HFFc6 (cell line): Measurements from ENCODE around the gene PRKCE. TPM values are rescaled to one million over a fixed set of nuclear protein-coding genes. Genes with fewer than 3 reads are reported as not detected.
"Not testable (repeated sequence)": the region's sequence is repeated elsewhere in the genome, so short reads cannot be mapped to it uniquely, and the experiment has no call there.

Experiments
- DNase-seq: peaks from one replicate; pipeline ENCODE4 v3.0.0-alpha.2; 2018
- H3K27ac Mint-ChIP-seq: 2 replicates; pipeline ENCODE4 v1.8.0; 2020; ENCODE audit warnings: mild to moderate bottlenecking, mixed read lengths
- H3K27me3 Mint-ChIP-seq: 2 replicates; pipeline ENCODE4 v1.8.0; 2021; ENCODE audit warnings: mild to moderate bottlenecking, moderate library complexity, mixed read lengths; ENCODE audit not compliant: insufficient read depth
- H3K36me3 Mint-ChIP-seq: 2 replicates; pipeline ENCODE4 v1.8.0; 2021; ENCODE audit warnings: low read depth, mixed read lengths
- H3K4me1 Mint-ChIP-seq: 2 replicates; pipeline ENCODE4 v1.8.0; 2020; ENCODE audit warnings: low read depth, mixed read lengths
- H3K4me3 Mint-ChIP-seq: 2 replicates; pipeline ENCODE4 v1.8.0; 2020; ENCODE audit warnings: mild to moderate bottlenecking, moderate library complexity, mixed read lengths
- H3K9me3 Mint-ChIP-seq: 2 replicates; pipeline ENCODE4 v1.8.0; 2020; ENCODE audit warnings: mild to moderate bottlenecking, mixed read lengths
- total RNA-seq, 6 experiments: library from RNA; stranded (reverse); fragmentation: NEBNext Ultra II Directional; extraction: Animal tissue kit (Norgen Biotek cat#: 25700); gene quantifications; 2 replicates in 1 of 6; 3 replicates in 5 of 6; pipeline ENCODE4 v1.2.3, GENCODE V29; 2021
- TF ChIP-seq, protein P1 (sequence below): fragments of 200-600 bp; sonication (generic); IDR thresholded peaks from 2 replicates; pipeline ENCODE4 v1.5.0; 2021; ENCODE audit warnings: antibody characterized with exemption, mild to moderate bottlenecking

The PRKCE gene
- total RNA-seq, 6 experiments from 2014 or later = 10.8 to 13.7 (median 12.0) TPM

DNA sequence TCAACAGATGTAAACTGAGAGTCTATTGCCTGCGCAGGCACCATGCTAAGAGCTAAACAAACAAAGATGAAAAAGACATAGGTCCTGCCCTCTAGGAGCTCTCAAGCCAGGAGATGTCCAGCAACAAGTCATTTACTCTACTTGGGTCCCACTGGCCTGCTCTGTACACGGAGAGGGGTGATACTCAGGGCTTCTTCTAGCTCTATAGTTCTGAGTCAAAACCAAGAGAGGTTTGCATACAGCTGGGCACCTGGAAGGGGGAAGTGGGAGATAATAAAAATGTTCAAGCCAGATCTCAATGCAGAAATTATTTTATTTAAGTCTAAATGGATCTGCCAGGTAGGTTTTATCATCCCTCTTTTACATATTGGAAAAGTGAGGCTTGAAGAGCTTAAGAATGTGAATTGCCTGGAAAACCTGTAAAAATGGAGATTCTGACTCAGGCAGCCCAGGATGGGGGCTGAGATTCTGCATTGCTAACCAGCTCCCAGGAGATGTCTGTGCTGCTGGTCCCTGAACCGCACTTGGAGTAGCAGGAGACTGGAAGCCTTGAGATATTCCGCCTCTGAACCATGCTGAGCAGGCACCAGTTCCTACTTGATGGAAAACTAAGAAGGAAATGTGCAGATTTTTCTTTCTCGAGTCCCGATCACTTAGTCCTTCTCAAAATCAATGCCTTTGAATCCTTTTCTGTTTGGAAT is 201.1 kb downstream of the PRKCE start:
- Mint-ChIP-seq H3K36me3 (peaks cover 24% of the 10 kb centered on the region), H3K27me3 (peaks cover 2% of the 10 kb centered on the region; the same call in 1 of the 2 replicates), H3K27ac (no peak overlapping the region), H3K9me3 (peaks cover 18% of the 10 kb centered on the region), H3K4me1 (peaks cover 66% of the 10 kb centered on the region), H3K4me3 (no peak overlapping the region)
- TF ChIP-seq, protein P1, sequence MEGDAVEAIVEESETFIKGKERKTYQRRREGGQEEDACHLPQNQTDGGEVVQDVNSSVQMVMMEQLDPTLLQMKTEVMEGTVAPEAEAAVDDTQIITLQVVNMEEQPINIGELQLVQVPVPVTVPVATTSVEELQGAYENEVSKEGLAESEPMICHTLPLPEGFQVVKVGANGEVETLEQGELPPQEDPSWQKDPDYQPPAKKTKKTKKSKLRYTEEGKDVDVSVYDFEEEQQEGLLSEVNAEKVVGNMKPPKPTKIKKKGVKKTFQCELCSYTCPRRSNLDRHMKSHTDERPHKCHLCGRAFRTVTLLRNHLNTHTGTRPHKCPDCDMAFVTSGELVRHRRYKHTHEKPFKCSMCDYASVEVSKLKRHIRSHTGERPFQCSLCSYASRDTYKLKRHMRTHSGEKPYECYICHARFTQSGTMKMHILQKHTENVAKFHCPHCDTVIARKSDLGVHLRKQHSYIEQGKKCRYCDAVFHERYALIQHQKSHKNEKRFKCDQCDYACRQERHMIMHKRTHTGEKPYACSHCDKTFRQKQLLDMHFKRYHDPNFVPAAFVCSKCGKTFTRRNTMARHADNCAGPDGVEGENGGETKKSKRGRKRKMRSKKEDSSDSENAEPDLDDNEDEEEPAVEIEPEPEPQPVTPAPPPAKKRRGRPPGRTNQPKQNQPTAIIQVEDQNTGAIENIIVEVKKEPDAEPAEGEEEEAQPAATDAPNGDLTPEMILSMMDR = no peak
- DNase-seq = no peak

DNA sequence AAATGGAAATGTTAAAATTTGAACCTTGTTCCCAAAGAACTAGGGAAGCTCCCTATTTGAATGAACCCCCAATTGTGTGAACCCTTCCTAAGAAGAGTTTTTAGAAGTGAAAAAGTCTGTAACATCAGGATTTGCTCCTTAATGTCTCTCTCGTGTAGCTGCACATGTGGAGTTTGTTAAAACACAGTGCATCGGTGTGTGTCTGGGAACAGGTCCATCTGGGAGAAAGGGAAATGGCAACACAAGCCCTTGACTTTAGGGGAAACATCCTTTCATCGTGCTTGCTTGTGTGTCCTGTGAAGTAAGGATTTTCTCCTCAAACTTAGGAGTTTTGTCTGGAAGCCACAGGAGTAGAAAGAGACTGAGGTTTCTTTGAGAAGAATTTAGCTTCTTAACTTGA is 203.9 kb downstream of the PRKCE start:
- H3K27ac Mint-ChIP-seq = no peak overlapping the region

DNA sequence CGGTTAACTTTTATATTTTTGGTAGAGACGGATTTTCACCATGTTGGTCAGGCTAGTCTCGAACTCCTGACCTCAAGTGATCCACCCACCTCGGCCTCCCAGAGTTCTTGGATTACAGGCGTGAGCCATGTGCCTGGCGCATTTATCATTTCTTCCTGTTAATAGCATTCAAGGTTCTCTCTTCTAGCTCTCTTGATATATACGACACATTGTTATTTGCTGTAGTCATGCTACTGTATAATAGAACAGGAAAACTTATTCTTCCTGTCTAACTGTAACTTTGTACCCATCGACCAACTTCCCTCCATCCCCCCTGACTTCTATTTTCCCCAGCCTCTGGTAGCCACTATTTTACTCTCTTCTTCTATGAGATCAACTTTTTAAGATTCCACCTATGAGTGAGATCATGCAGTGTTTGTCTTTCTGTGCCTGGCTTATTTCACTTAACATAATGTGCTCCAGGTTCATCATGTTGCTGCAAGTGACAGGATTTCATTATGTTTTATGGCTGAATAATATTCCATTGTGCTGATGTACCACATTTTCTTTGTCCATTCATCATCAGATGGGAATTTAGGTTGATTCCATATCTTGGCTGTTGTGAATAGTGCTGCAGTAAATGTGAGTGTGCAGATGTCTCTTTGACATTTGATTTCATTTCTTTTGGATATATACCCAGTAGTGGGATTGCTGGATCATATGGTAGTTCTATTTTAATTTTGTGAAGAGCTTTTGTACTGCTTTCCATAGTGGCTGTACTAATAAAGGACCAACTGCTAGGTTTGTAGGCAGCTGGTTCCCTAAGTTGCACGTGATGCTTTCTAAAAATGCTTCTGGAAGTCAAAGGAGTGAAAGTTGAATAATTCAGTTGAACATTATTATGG is 205.2 kb downstream of the PRKCE start:
- H3K27ac Mint-ChIP-seq = no peak overlapping the region
- peaks cover 2% of the 10 kb centered on the region; the same call in 1 of the 2 replicates for H3K27me3 Mint-ChIP-seq
- H3K9me3 Mint-ChIP-seq = peaks cover 4% of the 10 kb centered on the region; the same call in 1 of the 2 replicates
- no peak overlapping the region for H3K4me3 Mint-ChIP-seq
- H3K4me1 Mint-ChIP-seq = peaks cover 53% of the 10 kb centered on the region
- peaks cover 8% of the 10 kb centered on the region; the same call in 1 of the 2 replicates for H3K36me3 Mint-ChIP-seq
- DNase-seq = no peak
- TF ChIP-seq, protein P1 = no peak

More for the DNA sequence above, 203.9 kb downstream of the PRKCE start:
- Mint-ChIP-seq H3K27me3 (no peaks in the 10 kb centered on the region), H3K4me1 (peaks cover 56% of the 10 kb centered on the region), H3K9me3 (peaks cover 13% of the 10 kb centered on the region), H3K4me3 (no peak overlapping the region), H3K36me3 (peaks cover 19% of the 10 kb centered on the region)
- TF ChIP-seq, protein P1 = no peak
- DNase-seq = no peak

DNA sequence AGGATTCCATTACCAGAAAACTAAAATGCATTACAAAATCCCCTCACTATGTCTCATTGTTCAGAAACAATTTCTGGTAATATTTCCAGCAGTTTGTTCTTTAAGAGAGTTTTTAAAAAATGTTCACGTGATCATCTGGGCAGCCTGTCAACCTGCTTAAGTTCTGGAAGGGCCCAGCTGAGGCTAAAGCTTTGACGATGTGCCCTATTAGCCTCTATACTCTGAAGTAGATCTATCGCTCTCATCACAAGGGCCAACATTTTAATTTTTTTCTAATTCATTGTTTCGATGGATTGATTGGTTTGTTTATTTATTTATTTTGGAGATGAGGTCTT is 205.8 kb downstream of the PRKCE start:
- H3K27me3 Mint-ChIP-seq = peaks cover 2% of the 10 kb centered on the region; the same call in 1 of the 2 replicates
- no peak overlapping the region for H3K27ac Mint-ChIP-seq
- H3K4me1 Mint-ChIP-seq = peaks cover 47% of the 10 kb centered on the region
- TF ChIP-seq, protein P1 = no peak
- DNase-seq = no peak
- H3K9me3 Mint-ChIP-seq = peaks cover 4% of the 10 kb centered on the region; the same call in 1 of the 2 replicates
- H3K36me3 Mint-ChIP-seq = peaks cover 8% of the 10 kb centered on the region; the same call in 1 of the 2 replicates
- no peak overlapping the region for H3K4me3 Mint-ChIP-seq

DNA sequence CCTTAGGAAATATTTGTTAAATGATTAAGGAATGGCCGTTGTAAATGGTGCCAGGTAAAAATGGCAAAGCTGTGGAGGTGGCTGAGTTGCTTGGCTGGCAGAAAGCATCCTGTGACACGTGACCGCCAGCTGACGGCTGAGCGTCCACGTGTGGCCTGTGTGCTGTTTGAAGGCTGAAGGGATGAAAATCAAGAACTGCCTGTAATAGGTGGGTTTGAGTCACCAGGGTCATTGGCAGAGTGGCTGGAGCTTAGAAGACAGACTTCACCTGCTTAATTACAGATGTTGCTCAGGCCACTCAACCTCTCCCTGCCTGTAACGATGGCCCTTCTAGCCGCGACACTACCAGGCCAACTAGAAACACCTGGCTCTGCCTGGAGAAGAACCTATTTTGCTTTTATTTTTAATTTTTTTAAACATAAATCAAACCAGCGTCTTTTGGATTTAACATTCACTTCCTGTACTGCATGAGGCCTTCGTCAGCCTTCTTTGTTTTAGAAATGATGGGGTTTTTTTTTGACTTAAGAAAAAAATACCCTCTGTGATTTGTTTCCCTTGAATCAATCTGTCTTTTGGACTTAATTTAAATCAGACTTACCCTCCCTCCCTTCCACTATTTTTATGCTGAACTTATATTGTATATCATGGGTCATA is 206.5 kb downstream of the PRKCE start:
- DNase-seq = no peak
- Mint-ChIP-seq H3K27me3 (peaks cover 2% of the 10 kb centered on the region; the same call in 1 of the 2 replicates), H3K36me3 (peaks cover 8% of the 10 kb centered on the region; the same call in 1 of the 2 replicates), H3K27ac (no peak overlapping the region), H3K9me3 (peaks cover 4% of the 10 kb centered on the region; the same call in 1 of the 2 replicates), H3K4me3 (no peak overlapping the region), H3K4me1 (peaks cover 40% of the 10 kb centered on the region)
- TF ChIP-seq, protein P1 = no peak

DNA sequence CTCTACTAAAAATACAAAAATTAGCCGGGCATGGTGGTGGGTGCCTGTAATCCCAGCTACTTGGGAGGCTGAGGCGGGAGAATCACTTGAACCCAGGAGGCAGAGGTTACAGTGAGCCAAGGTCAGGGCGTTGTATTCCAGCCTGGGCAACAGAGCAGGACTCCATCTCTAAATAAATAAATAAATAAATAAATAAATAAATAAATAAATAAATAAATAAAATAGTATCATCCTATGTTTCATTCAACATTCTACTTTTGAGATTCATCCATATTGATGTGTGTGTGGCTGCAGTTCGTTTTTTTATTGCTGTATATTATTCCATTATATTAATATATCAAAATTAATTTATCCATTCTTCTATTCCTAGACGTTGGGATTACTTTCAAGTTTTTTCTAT is 207.4 kb downstream of the PRKCE start:
- not testable (repeated sequence) for H3K27ac Mint-ChIP-seq, H3K36me3 Mint-ChIP-seq, H3K27me3 Mint-ChIP-seq, H3K9me3 Mint-ChIP-seq, DNase-seq, H3K4me3 Mint-ChIP-seq
- H3K4me1 Mint-ChIP-seq = peaks cover 38% of the 10 kb centered on the region
